Endothelial cell of umbilical vein (primary cell): Measurements from ENCODE around the gene KLRC2. TPM values are rescaled to one million over a fixed set of nuclear protein-coding genes. Genes with fewer than 3 reads are reported as not detected.

Experiments used
- BruUV-seq: library from RNA; stranded (reverse); fragments of 400-500 nt; replicated peaks from 2 replicates; lab custom pipeline; 2021; lab: Mats Ljungman, UMichigan
- CTCF ChIA-PET: fragments of 300-600, 350-600 bp; sonication (Branson Sonifier 250); formaldehyde crosslinking; loops from one replicate; lab custom pipeline; 2021; ENCODE audit warnings: antibody characterized with exemption, inconsistent platforms; lab: Charles Lee
- POLR2A ChIA-PET: fragments of 300-600, 350-600 bp; sonication (Branson Sonifier 250); formaldehyde crosslinking; loops from one replicate; lab custom pipeline; 2021; ENCODE audit warnings: antibody characterized with exemption, inconsistent platforms; lab: Charles Lee
- DNase-seq: peaks from one replicate; pipeline ENCODE4 v3.0.0-alpha.2; 2011; ENCODE audit warnings: low read depth, low spot score
- FAIRE-seq: peaks from 2 replicates; lab custom pipeline; 2011; peaks lifted over from hg19 to GRCh38; lab: Jason Lieb, UNC
- H2AFZ ChIP-seq: 2 replicates; pipeline ENCODE4 v1.6.0; 2012; ENCODE audit warnings: low read depth, low read length, control low read depth, inconsistent platforms
- H3K27ac ChIP-seq: 2 replicates; pipeline ENCODE4 v1.5.1; 2011; ENCODE audit warnings: low read depth, mild to moderate bottlenecking, control low read depth, low read length, moderate library complexity; ENCODE audit not compliant: insufficient read depth
- H3K27me3 ChIP-seq, 2 experiments: 2 replicates each; pipeline versions ENCODE4 v1.6.0 to v1.6.1; 2011; ENCODE audit warnings: low read length in 2 of 2, mixed read lengths in 1 of 2; ENCODE audit not compliant: control insufficient read depth in 2 of 2, insufficient read depth in 2 of 2
- H3K36me3 ChIP-seq, 2 experiments: 2 replicates in 1 of 2; 3 replicates in 1 of 2; pipeline ENCODE4 v1.5.1; 2011; ENCODE audit warnings: low read length in 2 of 2, mild to moderate bottlenecking in 1 of 2, moderate library complexity in 1 of 2; ENCODE audit not compliant: control insufficient read depth in 2 of 2, insufficient read depth in 2 of 2; ENCODE audit errors: extremely low read depth in 1 of 2
- H3K4me1 ChIP-seq: 3 replicates; pipeline ENCODE4 v1.5.1; 2011; ENCODE audit warnings: mild to moderate bottlenecking, low read length; ENCODE audit not compliant: control insufficient read depth, insufficient read depth; ENCODE audit errors: extremely low read depth
- H3K4me2 ChIP-seq: 2 replicates; pipeline ENCODE4 v1.6.1; 2011; ENCODE audit warnings: low read length, control low read depth, mixed read lengths; ENCODE audit not compliant: insufficient read depth
- H3K4me3 ChIP-seq, 3 experiments: fragments of 200-600 bp in 1 of 3; sonication (generic), shearing (Covaris generic) in 1 of 3; replicated peaks in 1 of 3; 2 replicates each; pipeline ENCODE4 v1.5.1; 2011 to 2016; ENCODE audit warnings: control low read depth in 3 of 3, low read length in 3 of 3, mild to moderate bottlenecking in 2 of 3, inconsistent platforms in 1 of 3, low read depth in 1 of 3, moderate library complexity in 1 of 3; ENCODE audit not compliant: insufficient read depth in 1 of 3
- H3K79me2 ChIP-seq: 2 replicates; pipeline ENCODE4 v1.6.0; 2012; ENCODE audit warnings: low read length, inconsistent platforms; ENCODE audit not compliant: control insufficient read depth, insufficient read depth
- H3K9ac ChIP-seq: replicated peaks from 2 replicates; pipeline ENCODE3; 2011; ENCODE audit warnings: low read length, control low read depth; ENCODE audit not compliant: insufficient read depth; ENCODE audit errors: extremely low read depth
- H3K9me1 ChIP-seq: replicated peaks from 3 replicates; pipeline ENCODE4 v1.6.0; 2011; ENCODE audit warnings: mild to moderate bottlenecking, low read length; ENCODE audit not compliant: control insufficient read depth, insufficient read depth; ENCODE audit errors: extremely low read depth
- H3K9me3 ChIP-seq: replicated peaks from 2 replicates; pipeline ENCODE4 v1.5.1; 2012; ENCODE audit warnings: low read length, inconsistent platforms; ENCODE audit not compliant: control insufficient read depth, insufficient read depth
- H4K20me1 ChIP-seq: replicated peaks from 2 replicates; pipeline ENCODE3; 2011; ENCODE audit warnings: mild to moderate bottlenecking, low read length; ENCODE audit not compliant: control insufficient read depth, insufficient read depth; ENCODE audit errors: extremely low read depth
- CTCF ChIP-seq, 2 donors: IDR thresholded peaks; 1 replicate in 1 of 2; 2 replicates in 1 of 2; pipeline ENCODE4 v1.5.1; 2011; ENCODE audit warnings: low read length in 2 of 2, mild to moderate bottlenecking in 2 of 2, moderate library complexity in 2 of 2, control low read depth in 1 of 2, inconsistent platforms in 1 of 2, low read depth in 1 of 2; ENCODE audit not compliant: insufficient read depth in 1 of 2; ENCODE audit errors: extremely low read depth in 1 of 2
- EZH2 ChIP-seq: IDR thresholded peaks from 2 replicates; pipeline ENCODE4 v1.6.1; 2012; ENCODE audit warnings: borderline replicate concordance, low read depth, mild to moderate bottlenecking, moderate library complexity, low read length, inconsistent platforms; ENCODE audit not compliant: severe bottlenecking
- FOS ChIP-seq: IDR thresholded peaks from 2 replicates; pipeline ENCODE4 v1.6.1; 2011; ENCODE audit warnings: mild to moderate bottlenecking, low read length, moderate library complexity, borderline replicate concordance; ENCODE audit not compliant: insufficient read depth
- GATA2 ChIP-seq: IDR thresholded peaks from 2 replicates; pipeline ENCODE4 v1.7.0; 2011; ENCODE audit warnings: low read depth, mild to moderate bottlenecking, moderate library complexity, mixed read lengths, low read length; ENCODE audit not compliant: insufficient read length, insufficient read depth
- JUN ChIP-seq: IDR thresholded peaks from 2 replicates; pipeline ENCODE4 v1.6.1; 2011; ENCODE audit warnings: borderline replicate concordance, low read depth; ENCODE audit not compliant: insufficient read length, insufficient read depth
- MAX ChIP-seq: IDR thresholded peaks from 2 replicates; pipeline ENCODE4 v1.6.1; 2011; ENCODE audit not compliant: insufficient read depth, insufficient read length
- MYC ChIP-seq: IDR thresholded peaks from one replicate; pipeline ENCODE4 v1.6.1; 2011; ENCODE audit warnings: mild to moderate bottlenecking, low read depth, low read length
- POLR2A ChIP-seq: IDR thresholded peaks from 2 replicates; pipeline ENCODE4 v1.6.1; 2012; ENCODE audit warnings: low read depth, mild to moderate bottlenecking, control low read depth, low read length
- POLR2AphosphoS5 ChIP-seq: IDR thresholded peaks from 2 replicates; pipeline ENCODE4 v1.6.1; 2012; ENCODE audit warnings: low read depth, mild to moderate bottlenecking, control low read depth, low read length, moderate library complexity; ENCODE audit not compliant: insufficient read depth
- dilution Hi-C: fragments of 300-500 bp; cut with MboI; formaldehyde crosslinking; loops from one replicate; pipeline ENCODE4 v1.15.0; 2019; ENCODE audit warnings: low sequenced_read_pairs; ENCODE audit not compliant: extremely low pct_ligation_motif_present
- intact Hi-C: fragments of 100-400 bp; cut with micrococcal nuclease; formaldehyde crosslinking; loops from one replicate; pipeline ENCODE4 v1.10.0; 2022
- polyA plus RNA-seq, 4 experiments: library from polyadenylated mRNA; depleted of rRNA in 3 of 4; stranded (reverse) in 3 of 4; unstranded in 1 of 4; fragments of >200 nt; gene quantifications; 2 replicates each; pipeline versions ENCODE4 v1.2.1 to v1.2.3, GENCODE V29; 2011 to 2012; ENCODE audit warnings: missing spikeins in 1 of 4
- total RNA-seq: library from RNA; stranded (reverse); gene quantifications from 2 replicates; pipeline ENCODE4 v1.2.3, GENCODE V29; 2021

The KLRC2 gene
- total and polyA plus RNA-seq, 2 donors (not counting 3 experiments of a cell fraction or from before 2014, with no cell fraction given) = not detected

GRCh38 chr12:10455766-10456165 is 20.0 kb upstream of the KLRC2 start:
- TF ChIP-seq POLR2AphosphoS5 = no peak
- no peak for TF ChIP-seq MAX
- TF ChIP-seq MYC = no peak
- no peak for TF ChIP-seq FOS
- no peak for TF ChIP-seq EZH2
- TF ChIP-seq JUN = no peak
- TF ChIP-seq POLR2A = no peak
- TF ChIP-seq GATA2 = no peak
- TF ChIP-seq CTCF (IDR thresholded peaks at IDR 0.05; ENCODE audit: extremely low read depth in 1 of 2, insufficient read depth in 1 of 2, low read depth in 1 of 2, low read length in 2 of 2) = no peak
- dilution Hi-C loops (no loop called here), intact Hi-C loops (no loop called here)
- no peak for FAIRE-seq
- POLR2A ChIA-PET = no interaction called here
- no peaks in the 10 kb centered on the region for H3K9me1 ChIP-seq
- H3K9ac ChIP-seq = no peak overlapping the region
- BruUV-seq = no TSS peak
- H4K20me1 ChIP-seq = no peaks in the 10 kb centered on the region
- H3K27ac ChIP-seq = no peak overlapping the region
- no peaks in the 10 kb centered on the region for H3K9me3 ChIP-seq
- H2AFZ ChIP-seq = no peak overlapping the region
- no peak overlapping the region for H3K4me3 ChIP-seq
- CTCF ChIA-PET = no interaction called here
- H3K36me3 ChIP-seq = no peaks in the 10 kb centered on the region
- H3K4me1 ChIP-seq = no peaks in the 10 kb centered on the region
- DNase-seq = no peak
- H3K79me2 ChIP-seq = no peaks in the 10 kb centered on the region
- peaks cover 0 to 6% of the 10 kb centered on the region in 2 experiments for H3K27me3 ChIP-seq
- no peak overlapping the region for H3K4me2 ChIP-seq
